Upper lobe of right lung (tissue), 1 donor: ENCODE results near the gene DCAF7. TPM values are rescaled to one million over a fixed set of nuclear protein-coding genes. Genes with fewer than 3 reads are reported as not detected.

Experiments used
- ATAC-seq: fragments of 200-7000 bp; cut with Tn5 transposase; one replicate; pipeline ENCODE4 v1.9.1; 2020; ENCODE audit warnings: mild to moderate bottlenecking, moderate library complexity
- DNase-seq: peaks from one replicate; pipeline ENCODE4 v3.0.0-alpha.2; 2020
- H3K27ac ChIP-seq: fragments of 200-600 bp; one replicate; pipeline ENCODE4 v1.8.0; 2022
- H3K27me3 ChIP-seq: fragments of 200-600 bp; one replicate; pipeline ENCODE4 v1.8.0; 2022; ENCODE audit warnings: mild to moderate bottlenecking
- H3K36me3 ChIP-seq: fragments of 200-600 bp; one replicate; pipeline ENCODE4 v1.8.0; 2022
- H3K4me1 ChIP-seq: fragments of 200-600 bp; one replicate; pipeline ENCODE4 v1.8.0; 2022
- H3K4me3 ChIP-seq: fragments of 200-600 bp; one replicate; pipeline ENCODE4 v1.8.0; 2022; ENCODE audit warnings: mild to moderate bottlenecking
- H3K9me3 ChIP-seq: fragments of 200-600 bp; one replicate; pipeline ENCODE4 v1.8.0; 2022
- intact Hi-C: fragments of 100-400 bp; cut with DNase I; formaldehyde crosslinking; loops from one replicate; pipeline ENCODE4 v1.11.0; 2022
- total RNA-seq: library from RNA; stranded (reverse); fragmentation: NEBNext Ultra II Directional; extraction: Animal tissue kit (Norgen Biotek cat#: 25700); gene quantifications from one replicate; pipeline ENCODE4 v1.2.1, GENCODE V29; 2021
- TF ChIP-seq, protein P1 (sequence below): fragments of 200-600 bp; IDR thresholded peaks from one replicate; pipeline ENCODE4 v1.8.0; 2022; ENCODE audit warnings: antibody characterized with exemption
- donor health status: DM: no; HTN: yes; CAD: no; lungs with severe emphysema.

The DCAF7 gene
- total RNA-seq, 1 donor from 2014 or later, result 79.9 TPM

GRCh38 chr17:63506627-63507026, 43.6 kb upstream of the DCAF7 start:
- H3K27me3 ChIP-seq, result no peaks in the 10 kb centered on the region
- ATAC-seq (no peak), DNase-seq (no peak)
- H3K4me1 ChIP-seq, result no peaks in the 10 kb centered on the region
- TF ChIP-seq, protein P1, sequence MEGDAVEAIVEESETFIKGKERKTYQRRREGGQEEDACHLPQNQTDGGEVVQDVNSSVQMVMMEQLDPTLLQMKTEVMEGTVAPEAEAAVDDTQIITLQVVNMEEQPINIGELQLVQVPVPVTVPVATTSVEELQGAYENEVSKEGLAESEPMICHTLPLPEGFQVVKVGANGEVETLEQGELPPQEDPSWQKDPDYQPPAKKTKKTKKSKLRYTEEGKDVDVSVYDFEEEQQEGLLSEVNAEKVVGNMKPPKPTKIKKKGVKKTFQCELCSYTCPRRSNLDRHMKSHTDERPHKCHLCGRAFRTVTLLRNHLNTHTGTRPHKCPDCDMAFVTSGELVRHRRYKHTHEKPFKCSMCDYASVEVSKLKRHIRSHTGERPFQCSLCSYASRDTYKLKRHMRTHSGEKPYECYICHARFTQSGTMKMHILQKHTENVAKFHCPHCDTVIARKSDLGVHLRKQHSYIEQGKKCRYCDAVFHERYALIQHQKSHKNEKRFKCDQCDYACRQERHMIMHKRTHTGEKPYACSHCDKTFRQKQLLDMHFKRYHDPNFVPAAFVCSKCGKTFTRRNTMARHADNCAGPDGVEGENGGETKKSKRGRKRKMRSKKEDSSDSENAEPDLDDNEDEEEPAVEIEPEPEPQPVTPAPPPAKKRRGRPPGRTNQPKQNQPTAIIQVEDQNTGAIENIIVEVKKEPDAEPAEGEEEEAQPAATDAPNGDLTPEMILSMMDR, result no peak
- no peak overlapping the region for H3K4me3 ChIP-seq
- H3K27ac ChIP-seq, result no peak overlapping the region
- intact Hi-C loops, result no loop called here
- no peaks in the 10 kb centered on the region for H3K36me3 ChIP-seq
- no peaks in the 10 kb centered on the region for H3K9me3 ChIP-seq

- Histone ChIP-seq H3K9me3 (no peaks in the 10 kb centered on the region), H3K4me3 (no peak overlapping the region), H3K36me3 (no peaks in the 10 kb centered on the region), H3K27ac (no peak overlapping the region), H3K27me3 (no peaks in the 10 kb centered on the region), H3K4me1 (no peaks in the 10 kb centered on the region)
- no peak for DNase-seq
- TF ChIP-seq, protein P1, result no peak
- intact Hi-C loops, result no loop called here
- ATAC-seq, result no peak
Observed at GRCh38 chr17:63511331-63511730, 38.9 kb upstream of the DCAF7 start.

GRCh38 chr17:63512388-63512787, 37.9 kb upstream of the DCAF7 start:
- ATAC-seq (no peak), DNase-seq (no peak)
- H3K36me3 ChIP-seq, result no peaks in the 10 kb centered on the region
- H3K9me3 ChIP-seq, result no peaks in the 10 kb centered on the region
- no peaks in the 10 kb centered on the region for H3K27me3 ChIP-seq
- TF ChIP-seq, protein P1, result no peak
- no peak overlapping the region for H3K4me3 ChIP-seq
- intact Hi-C loops, result no loop called here
- no peak overlapping the region for H3K27ac ChIP-seq
- no peaks in the 10 kb centered on the region for H3K4me1 ChIP-seq

DNA sequence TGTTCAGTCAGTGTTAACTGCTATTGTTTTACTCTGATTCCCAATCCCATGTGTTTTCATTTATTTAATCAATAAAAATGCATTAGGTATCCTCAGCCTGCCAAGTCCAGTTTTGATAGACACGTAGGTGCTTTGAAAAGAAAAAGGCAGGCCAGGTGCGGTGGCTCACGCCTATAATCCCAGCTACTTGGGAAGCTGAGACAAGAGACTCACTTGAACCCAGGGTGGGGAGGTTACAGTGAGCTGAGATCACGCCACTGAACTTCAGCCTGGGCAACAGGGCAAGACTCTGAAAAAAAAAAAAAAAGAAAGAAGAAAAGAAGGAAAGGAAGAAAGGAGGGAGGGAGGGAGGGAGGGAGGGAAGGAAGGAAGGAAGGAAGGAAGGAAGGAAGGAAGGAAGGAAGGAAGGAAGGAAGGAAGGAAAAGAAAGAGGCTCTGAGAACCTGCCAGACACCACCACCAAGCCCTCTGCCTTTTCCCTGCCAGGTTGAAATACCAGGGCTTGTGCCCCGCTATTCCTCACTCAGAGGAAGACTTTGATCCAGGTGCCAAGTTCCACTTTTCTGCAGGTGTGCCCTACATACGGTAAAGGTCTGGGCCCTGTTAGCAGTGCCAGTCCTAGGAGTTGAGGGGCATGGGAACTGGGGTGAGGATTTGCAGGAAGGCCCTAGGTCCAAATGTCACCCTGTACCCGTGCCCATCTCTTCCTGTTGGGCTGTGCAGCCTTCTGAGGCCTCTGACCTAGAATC, 37.2 kb upstream of the DCAF7 start:
- TF ChIP-seq, protein P1, result no peak
- H3K4me3 ChIP-seq, result no peak overlapping the region
- no peak for ATAC-seq
- H3K4me1 ChIP-seq, result no peaks in the 10 kb centered on the region
- no peaks in the 10 kb centered on the region for H3K9me3 ChIP-seq
- DNase-seq, result no peak
- no peak overlapping the region for H3K27ac ChIP-seq
- H3K36me3 ChIP-seq, result no peaks in the 10 kb centered on the region
- no peaks in the 10 kb centered on the region for H3K27me3 ChIP-seq
- intact Hi-C loops, result no loop called here

- H3K4me3 ChIP-seq, result no peak overlapping the region
- no peaks in the 10 kb centered on the region for H3K36me3 ChIP-seq
- H3K27ac ChIP-seq, result no peak overlapping the region
- ATAC-seq, result no peak
- no peaks in the 10 kb centered on the region for H3K27me3 ChIP-seq
- no peak for DNase-seq
- no peaks in the 10 kb centered on the region for H3K4me1 ChIP-seq
- intact Hi-C loops, result no loop called here
- TF ChIP-seq, protein P1, result no peak
- no peaks in the 10 kb centered on the region for H3K9me3 ChIP-seq
Observed at GRCh38 chr17:63514477-63514876, 35.8 kb upstream of the DCAF7 start.
